Liver (tissue), 9 donors: ENCODE measurements around the gene INTS3. TPM values are rescaled to one million over a fixed set of nuclear protein-coding genes. Genes with fewer than 3 reads are reported as not detected.

Experiments used
- DNase-seq: peaks from one replicate; pipeline ENCODE4 v3.0.0-alpha.2; 2017; ENCODE audit warnings: low spot score
- H3K27ac ChIP-seq, 2 donors: one replicate each; pipeline ENCODE4 v1.7.0; 2013; ENCODE audit warnings: inconsistent platforms in 2 of 2, low read length in 2 of 2, control low read depth in 1 of 2, low read depth in 1 of 2, mild to moderate bottlenecking in 1 of 2
- H3K27me3 ChIP-seq, 4 donors: one replicate each; pipeline versions ENCODE4 v1.6.1 to v1.7.0; 2013; ENCODE audit warnings: low read length in 3 of 4, inconsistent platforms in 1 of 4, mild to moderate bottlenecking in 1 of 4, moderate library complexity in 1 of 4; ENCODE audit not compliant: control insufficient read depth in 4 of 4, insufficient read depth in 4 of 4
- H3K36me3 ChIP-seq, 4 donors: one replicate each; pipeline versions ENCODE4 v1.6.1 to v1.7.0; 2013; ENCODE audit warnings: low read length in 3 of 4, mild to moderate bottlenecking in 3 of 4, low read depth in 1 of 4, moderate library complexity in 1 of 4; ENCODE audit not compliant: control insufficient read depth in 4 of 4, insufficient read depth in 3 of 4
- H3K4me1 ChIP-seq, 4 donors: one replicate each; pipeline versions ENCODE4 v1.6.1 to v1.7.0; 2013; ENCODE audit warnings: low read length in 3 of 4, mild to moderate bottlenecking in 3 of 4, moderate library complexity in 1 of 4; ENCODE audit not compliant: control insufficient read depth in 4 of 4, insufficient read depth in 4 of 4
- H3K4me3 ChIP-seq, 3 donors: one replicate each; pipeline versions ENCODE4 v1.6.1 to v1.7.0; 2013; ENCODE audit warnings: low read length in 3 of 3, control low read depth in 1 of 3, low read depth in 1 of 3, mild to moderate bottlenecking in 1 of 3
- H3K9ac ChIP-seq, 2 donors: one replicate each; pipeline ENCODE4 v1.7.0; 2013; ENCODE audit warnings: low read length in 2 of 2, mild to moderate bottlenecking in 2 of 2, moderate library complexity in 2 of 2, control low read depth in 1 of 2, low read depth in 1 of 2
- H3K9me3 ChIP-seq, 4 donors: one replicate each; pipeline versions ENCODE4 v1.6.1 to v1.7.0; 2013; ENCODE audit warnings: low read length in 3 of 4; ENCODE audit not compliant: control insufficient read depth in 4 of 4
- ATF3 ChIP-seq: IDR thresholded peaks from 2 replicates; pipeline ENCODE4 v1.6.1; 2016; ENCODE audit warnings: antibody characterized with exemption
- CTCF ChIP-seq: fragments of 150-350 bp; IDR thresholded peaks from 2 replicates; pipeline ENCODE4 v1.5.1; 2017; ENCODE audit warnings: improper control_type of control experiment, low read depth, low read length; ENCODE audit not compliant: missing input control
- EGR1 ChIP-seq, 2 donors: IDR thresholded peaks; 2 replicates each; pipeline ENCODE4 v1.6.1; 2016 to 2018; ENCODE audit warnings: antibody characterized with exemption in 2 of 2, low read depth in 2 of 2
- FOXA1 ChIP-seq: IDR thresholded peaks from 2 replicates; pipeline ENCODE4 v1.6.1; 2016; ENCODE audit warnings: antibody characterized with exemption
- FOXA2 ChIP-seq: IDR thresholded peaks from 2 replicates; pipeline ENCODE4 v1.6.1; 2016; ENCODE audit warnings: antibody characterized with exemption
- GABPA ChIP-seq, 2 donors: IDR thresholded peaks in 1 of 2; conservative IDR thresholded peaks in 1 of 2; 2 replicates each; pipeline ENCODE4 v1.6.1; 2016; ENCODE audit warnings: antibody characterized with exemption in 2 of 2, mild to moderate bottlenecking in 1 of 2, moderate library complexity in 1 of 2
- HNF4A ChIP-seq, 2 donors: conservative IDR thresholded peaks; 2 replicates each; pipeline ENCODE4 v1.6.1; 2016; ENCODE audit warnings: antibody characterized with exemption in 2 of 2, mild to moderate bottlenecking in 2 of 2
- HNF4G ChIP-seq: IDR thresholded peaks from 2 replicates; pipeline ENCODE4 v1.6.1; 2016; ENCODE audit warnings: antibody characterized with exemption
- JUND ChIP-seq, 2 donors: IDR thresholded peaks; 2 replicates each; pipeline ENCODE4 v1.6.1; 2016; ENCODE audit warnings: antibody characterized with exemption in 2 of 2
- MAX ChIP-seq: IDR thresholded peaks from 2 replicates; pipeline ENCODE4 v1.6.1; 2016; ENCODE audit warnings: antibody characterized with exemption
- NR2F2 ChIP-seq: IDR thresholded peaks from 2 replicates; pipeline ENCODE4 v1.6.1; 2016; ENCODE audit warnings: antibody characterized with exemption
- RAD21 ChIP-seq, 2 donors: IDR thresholded peaks; 2 replicates each; pipeline ENCODE4 v1.6.1; 2016; ENCODE audit warnings: antibody characterized with exemption in 2 of 2, mild to moderate bottlenecking in 2 of 2
- REST ChIP-seq: IDR thresholded peaks from 2 replicates; pipeline ENCODE4 v1.6.1; 2016; ENCODE audit warnings: antibody characterized with exemption, mild to moderate bottlenecking
- RXRA ChIP-seq, 2 donors: IDR thresholded peaks; 2 replicates each; pipeline ENCODE4 v1.6.1; 2017 to 2018; ENCODE audit warnings: antibody characterized with exemption in 2 of 2, mild to moderate bottlenecking in 1 of 2
- TAF1 ChIP-seq: conservative IDR thresholded peaks from 2 replicates; pipeline ENCODE4 v1.6.1; 2016; ENCODE audit warnings: antibody characterized with exemption, mild to moderate bottlenecking
- YY1 ChIP-seq: IDR thresholded peaks from 2 replicates; pipeline ENCODE4 v1.6.1; 2016; ENCODE audit warnings: antibody characterized with exemption, mild to moderate bottlenecking
- ZBTB33 ChIP-seq: IDR thresholded peaks from 2 replicates; pipeline ENCODE4 v1.6.1; 2016; ENCODE audit warnings: antibody characterized with exemption
- WGBS: extraction: QIAGEN DNeasy Blood & Tissue Kit; methylation state at CpG from one replicate; pipeline ENCODE4 v1.1.7; 2013; 5-methylcytosine and 5-hydroxymethylcytosine counted together
- polyA plus RNA-seq, 2 donors: library from polyadenylated mRNA; stranded (reverse) in 1 of 2; unstranded in 1 of 2; fragments of 200-250 nt in 1 of 2; fragments of >200 nt in 1 of 2; fragmentation: Nextera tagmentation in 1 of 2; extraction: Ambion mirVana in 1 of 2; gene quantifications; one replicate each; pipeline versions ENCODE4 v1.2.1 to v1.2.3, GENCODE V29; 2013 to 2015
- total RNA-seq, 2 donors: library from RNA; depleted of rRNA; stranded (reverse); fragments of >200 nt; gene quantifications; one replicate each; pipeline ENCODE4 v1.2.3, GENCODE V29; 2014
- donor health status: healthy.
- donor health status: healthy.
- donor health status: healthy.
- donor health status: healthy.
- donor health status: healthy.

INTS3 gene
- total and polyA plus RNA-seq, 4 donors, result 9.0 to 26.0 (median 15.2) TPM

GRCh38 chr1:153778051-153778823 is 50.4 kb downstream of the INTS3 start:
- Histone ChIP-seq H3K9ac (peak overlapping the region; percentile 8 to 33), H3K4me1 (peaks cover 31 to 72% (median 53%) of the 10 kb centered on the region in 4 donors), H3K36me3 (peaks cover 0 to 2% (median under 1%) of the 10 kb centered on the region in 4 donors), H3K9me3 (no peaks in the 10 kb centered on the region), H3K27ac (peak overlapping the region in 1 of 2 donors; percentile 74), H3K4me3 (peak overlapping the region in 1 of 3 donors; percentile 10), H3K27me3 (no peaks in the 10 kb centered on the region)
- TF ChIP-seq REST, result no peak
- no peak for TF ChIP-seq NR2F2
- TF ChIP-seq RXRA (IDR thresholded peaks at IDR 0.05), result no peak
- no peak for TF ChIP-seq MAX
- TF ChIP-seq JUND (IDR thresholded peaks at IDR 0.05), result no peak
- TF ChIP-seq ATF3, result no peak
- no peak for TF ChIP-seq HNF4A (conservative IDR thresholded peaks at IDR 0.05)
- TF ChIP-seq EGR1 (IDR thresholded peaks at IDR 0.05; ENCODE audit: low read depth in 2 of 2), result no peak
- TF ChIP-seq ZBTB33, result no peak
- TF ChIP-seq FOXA1, result no peak
- no peak for TF ChIP-seq HNF4G
- no peak for DNase-seq
- 89% methylated on average over 22 of the region's 22 CpGs for WGBS

- peak overlapping the region in 1 of 3 donors; percentile 10 for H3K4me3 ChIP-seq
- WGBS, result 90% methylated on average over 18 of the region's 18 CpGs
Observed at GRCh38 chr1:153778824-153779519, 51.1 kb downstream of the INTS3 start.

More at GRCh38 chr1:153778824-153779519, 51.1 kb downstream of the INTS3 start:
- Histone ChIP-seq H3K27ac (peak overlapping the region in 1 of 2 donors; percentile 17), H3K36me3 (peaks cover 0 to 2% (median 0%) of the 10 kb centered on the region in 4 donors), H3K27me3 (no peaks in the 10 kb centered on the region), H3K9me3 (no peaks in the 10 kb centered on the region), H3K4me1 (peaks cover 34 to 73% (median 56%) of the 10 kb centered on the region in 4 donors), H3K9ac (peak overlapping the region in 1 of 2 donors; percentile 8)
- no peak for DNase-seq
- TF ChIP-seq RXRA (IDR thresholded peaks at IDR 0.05), result no peak
- TF ChIP-seq TAF1, result no peak
- TF ChIP-seq FOXA1, result no peak
- no peak for TF ChIP-seq JUND (IDR thresholded peaks at IDR 0.05)
- TF ChIP-seq ATF3, result no peak
- no peak for TF ChIP-seq EGR1 (IDR thresholded peaks at IDR 0.05; ENCODE audit: low read depth in 2 of 2)
- no peak for TF ChIP-seq YY1
- no peak for TF ChIP-seq MAX
- no peak for TF ChIP-seq ZBTB33
- no peak for TF ChIP-seq RAD21 (IDR thresholded peaks at IDR 0.05)
- no peak for TF ChIP-seq CTCF
- no peak for TF ChIP-seq GABPA (IDR thresholded peaks at IDR 0.05 in 1 of 2, conservative IDR thresholded peaks at IDR 0.05 in 1 of 2)
- no peak for TF ChIP-seq FOXA2
- TF ChIP-seq NR2F2, result no peak
- no peak for TF ChIP-seq HNF4A (conservative IDR thresholded peaks at IDR 0.05)
- TF ChIP-seq HNF4G, result no peak
